Measurements from ENCODE around the gene NR6A1. TPM values are rescaled to one million over a fixed set of nuclear protein-coding genes. Genes with fewer than 3 reads are reported as not detected.

Gene NR6A1
- total RNA-seq, 1 experiment from 2014 or later = 0.77 TPM

GRCh38 chr9:124625087-124625486, 146.0 kb downstream of the NR6A1 start:
- Histone ChIP-seq H3K27ac (ENCODE audit: low read length) (no peak overlapping the region), H3K9ac (ENCODE audit: low read length) (no peak overlapping the region), H3F3A (ENCODE audit: low read length, unreplicated experiment) (no peaks in the 10 kb centered on the region), H3K9me2 (replicated peaks; ENCODE audit: low read length) (no peaks in the 10 kb centered on the region), H3K4me1 (ENCODE audit: insufficient read depth, low read length) (peaks cover 6% of the 10 kb centered on the region; the same call in 1 of the 2 replicates), H3K9me3 (ENCODE audit: low read length) (no peaks in the 10 kb centered on the region), H3K36me3 (ENCODE audit: low read depth, low read length) (no peaks in the 10 kb centered on the region), H4K20me1 (ENCODE audit: low read length) (no peaks in the 10 kb centered on the region), H2AFZ (ENCODE audit: low read length) (no peak overlapping the region), H3K4me2 (ENCODE audit: low read length) (no peak overlapping the region), H3K4me3 (ENCODE audit: low read length) (no peak overlapping the region), H3K27me3 (ENCODE audit: low read length) (no peaks in the 10 kb centered on the region), H3K79me2 (ENCODE audit: low read length) (no peaks in the 10 kb centered on the region)
- CTCF ChIA-PET = no interaction called here
- POLR2A ChIA-PET (ENCODE audit: unreplicated experiment) = no interaction called here
- no TSS peak for BruUV-seq (replicated peaks)
- no peak for ATAC-seq
- DNase-seq = no peak
- intact Hi-C loops (cut with micrococcal nuclease) = no loop called here
- no peak for TF ChIP-seq EZH2 (IDR thresholded peaks at IDR 0.05; ENCODE audit: low read length, unreplicated experiment)
- no peak for TF ChIP-seq EZH2phosphoT487 (IDR thresholded peaks at IDR 0.05; ENCODE audit: borderline replicate concordance, low read length)
- TF ChIP-seq CTCF (conservative IDR thresholded peaks at IDR 0.05; ENCODE audit: low read depth, low read length) = no peak

DNA sequence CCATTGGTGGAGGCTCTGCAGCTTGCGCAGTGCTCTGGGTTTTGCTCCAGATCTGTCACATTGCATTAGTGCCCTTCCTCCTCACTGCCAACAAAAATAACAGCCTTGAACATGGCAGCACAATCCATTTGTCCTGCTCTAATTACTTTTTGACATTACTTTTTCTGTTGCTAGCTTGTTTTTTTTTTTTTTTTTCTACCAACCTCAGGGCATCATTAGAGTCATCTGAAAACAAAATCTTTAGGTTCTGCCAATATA, 146.4 kb downstream of the NR6A1 start:
- H3F3A ChIP-seq (ENCODE audit: low read length, unreplicated experiment) = no peaks in the 10 kb centered on the region
- H2AFZ ChIP-seq (ENCODE audit: low read length) = no peak overlapping the region
- ATAC-seq = no peak
- ChIA-PET POLR2A (ENCODE audit: unreplicated experiment) (no interaction called here), CTCF (interaction anchor here (0.7 kb wide), 1 partner anchor 45 kb away, joined by 3 read pairs; no protein-coding TSS in a partner anchor)
- intact Hi-C loops (cut with micrococcal nuclease) = no loop called here
- no peaks in the 10 kb centered on the region for H3K36me3 ChIP-seq (ENCODE audit: low read depth, low read length)
- no peak for DNase-seq
- no peaks in the 10 kb centered on the region for H4K20me1 ChIP-seq (ENCODE audit: low read length)
- no peaks in the 10 kb centered on the region for H3K9me2 ChIP-seq (replicated peaks; ENCODE audit: low read length)
- H3K27ac ChIP-seq (ENCODE audit: low read length) = no peak overlapping the region
- TF ChIP-seq CTCF (conservative IDR thresholded peaks at IDR 0.05; ENCODE audit: low read depth, low read length) = no peak
- TF ChIP-seq EZH2 (IDR thresholded peaks at IDR 0.05; ENCODE audit: low read length, unreplicated experiment) = no peak
- no peak for TF ChIP-seq EZH2phosphoT487 (IDR thresholded peaks at IDR 0.05; ENCODE audit: borderline replicate concordance, low read length)
- no peaks in the 10 kb centered on the region for H3K27me3 ChIP-seq (ENCODE audit: low read length)
- H3K4me2 ChIP-seq (ENCODE audit: low read length) = no peak overlapping the region
- H3K9ac ChIP-seq (ENCODE audit: low read length) = no peak overlapping the region
- H3K9me3 ChIP-seq (ENCODE audit: low read length) = no peaks in the 10 kb centered on the region
- BruUV-seq (replicated peaks) = no TSS peak
- H3K4me3 ChIP-seq (ENCODE audit: low read length) = no peak overlapping the region
- no peaks in the 10 kb centered on the region for H3K79me2 ChIP-seq (ENCODE audit: low read length)
- peaks cover 4% of the 10 kb centered on the region; the same call in 1 of the 2 replicates for H3K4me1 ChIP-seq (ENCODE audit: insufficient read depth, low read length)

DNA sequence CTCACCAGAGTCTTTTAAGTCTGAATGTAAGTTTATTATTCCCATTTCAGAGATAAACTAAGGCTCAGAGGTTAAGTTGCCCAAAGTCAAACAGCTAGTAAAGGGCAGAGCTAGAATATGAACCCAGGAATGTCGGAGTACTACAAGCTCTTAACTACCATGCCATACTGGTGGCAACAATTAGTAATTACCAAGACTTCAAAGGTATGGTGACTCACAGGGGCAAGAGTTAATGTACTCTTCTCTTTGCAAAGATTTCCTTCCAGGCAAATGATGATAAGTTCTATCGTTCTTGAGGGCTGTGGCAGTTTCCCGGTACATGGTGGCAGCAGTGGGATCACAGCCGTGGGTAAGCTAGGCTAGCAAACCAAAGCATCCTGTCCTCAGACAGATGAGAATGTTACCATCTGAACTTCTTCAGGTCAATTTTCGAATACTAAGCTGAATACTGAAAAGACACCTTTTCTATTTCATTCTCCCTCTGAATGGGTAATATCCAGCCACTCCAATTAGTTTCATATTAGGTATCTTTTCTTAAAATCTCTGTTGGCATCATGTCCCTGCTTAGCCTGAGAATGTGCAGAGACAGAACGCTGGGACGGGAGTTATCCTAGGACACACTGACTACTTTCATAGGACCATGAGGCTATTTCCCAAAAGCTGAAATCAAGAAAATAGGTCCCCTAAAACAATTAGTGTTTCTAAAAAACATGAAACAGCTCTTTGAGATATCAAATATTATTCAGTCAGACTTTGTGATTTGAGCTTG, 147.0 kb downstream of the NR6A1 start:
- no peaks in the 10 kb centered on the region for H3K79me2 ChIP-seq (ENCODE audit: low read length)
- no peaks in the 10 kb centered on the region for H3K36me3 ChIP-seq (ENCODE audit: low read depth, low read length)
- ChIA-PET CTCF (interaction anchor here (0.7 kb wide), 1 partner anchor 45 kb away, joined by 3 read pairs; no protein-coding TSS in a partner anchor), POLR2A (ENCODE audit: unreplicated experiment) (no interaction called here)
- no peak overlapping the region for H3K27ac ChIP-seq (ENCODE audit: low read length)
- no peak for DNase-seq
- H3K4me2 ChIP-seq (ENCODE audit: low read length) = no peak overlapping the region
- BruUV-seq (replicated peaks) = no TSS peak
- no peaks in the 10 kb centered on the region for H3K4me1 ChIP-seq (ENCODE audit: insufficient read depth, low read length)
- H3K4me3 ChIP-seq (ENCODE audit: low read length) = no peak overlapping the region
- H3K9ac ChIP-seq (ENCODE audit: low read length) = no peak overlapping the region
- intact Hi-C loops (cut with micrococcal nuclease) = no loop called here
- no peaks in the 10 kb centered on the region for H4K20me1 ChIP-seq (ENCODE audit: low read length)
- ATAC-seq = no peak
- H2AFZ ChIP-seq (ENCODE audit: low read length) = no peak overlapping the region
- H3K27me3 ChIP-seq (ENCODE audit: low read length) = no peaks in the 10 kb centered on the region
- H3F3A ChIP-seq (ENCODE audit: low read length, unreplicated experiment) = no peaks in the 10 kb centered on the region
- H3K9me3 ChIP-seq (ENCODE audit: low read length) = no peaks in the 10 kb centered on the region
- no peak for TF ChIP-seq CTCF (conservative IDR thresholded peaks at IDR 0.05; ENCODE audit: low read depth, low read length)
- no peak for TF ChIP-seq EZH2phosphoT487 (IDR thresholded peaks at IDR 0.05; ENCODE audit: borderline replicate concordance, low read length)
- TF ChIP-seq EZH2 (IDR thresholded peaks at IDR 0.05; ENCODE audit: low read length, unreplicated experiment) = no peak
- H3K9me2 ChIP-seq (replicated peaks; ENCODE audit: low read length) = no peaks in the 10 kb centered on the region
